Neural cell (in vitro differentiated cells): ENCODE data around the gene SH3BGRL2. TPM values are rescaled to one million over a fixed set of nuclear protein-coding genes. Genes with fewer than 3 reads are reported as not detected.

ENCODE experiments used
- H2AFZ ChIP-seq: fragments of 200-600, 300-800 bp; sonication (generic), shearing (Covaris generic); 2 replicates; pipeline ENCODE4 v1.6.0; 2014; ENCODE audit warnings: low read depth, mild to moderate bottlenecking, antibody characterized with exemption, low read length, moderate library complexity
- H3F3A ChIP-seq: fragments of 200-600 bp; shearing (Covaris generic); 2 replicates; pipeline ENCODE4 v1.6.1; 2016; ENCODE audit warnings: mild to moderate bottlenecking, moderate library complexity, mixed read lengths, antibody characterized with exemption, low read length; ENCODE audit not compliant: insufficient read depth, poor library complexity, severe bottlenecking
- H3K27ac ChIP-seq: fragments of 200-600, 300-800 bp; sonication (generic), shearing (Covaris generic); 2 replicates; pipeline ENCODE4 v1.5.1; 2014; ENCODE audit warnings: mild to moderate bottlenecking, low read length, moderate library complexity
- H3K27me3 ChIP-seq: fragments of 300-800, 200-600 bp; sonication (generic), shearing (Covaris generic); 2 replicates; pipeline ENCODE4 v1.6.0; 2014; ENCODE audit warnings: mild to moderate bottlenecking, low read depth, low read length, moderate library complexity; ENCODE audit not compliant: insufficient read depth
- H3K36me3 ChIP-seq: fragments of 300-800, 200-600 bp; sonication (generic), shearing (Covaris generic); 2 replicates; pipeline ENCODE4 v1.5.1; 2014; ENCODE audit warnings: mild to moderate bottlenecking, antibody characterized with exemption, low read length, moderate library complexity; ENCODE audit not compliant: insufficient read depth
- H3K4me2 ChIP-seq: fragments of 300-800, 200-600 bp; sonication (generic), shearing (Covaris generic); 2 replicates; pipeline ENCODE4 v1.6.0; 2014; ENCODE audit warnings: mild to moderate bottlenecking, low read length
- H3K4me3 ChIP-seq: fragments of 300-800, 200-600 bp; sonication (generic), shearing (Covaris generic); 2 replicates; pipeline ENCODE4 v1.5.1; 2014; ENCODE audit warnings: mild to moderate bottlenecking, low read length, moderate library complexity
- H3K79me2 ChIP-seq: fragments of 200-600 bp; shearing (Covaris generic); replicated peaks from 2 replicates; pipeline ENCODE4 v1.6.0; 2014; ENCODE audit warnings: mild to moderate bottlenecking, low read length, moderate library complexity; ENCODE audit not compliant: insufficient read depth
- H3K9ac ChIP-seq: fragments of 300-800, 200-600 bp; sonication (generic), shearing (Covaris generic); 2 replicates; pipeline ENCODE4 v1.6.1; 2016; ENCODE audit warnings: mild to moderate bottlenecking, low read length, mixed read lengths
- H3K9me2 ChIP-seq: fragments of 200-600 bp; shearing (Covaris generic); 2 replicates; pipeline ENCODE4 v1.6.1; 2016; ENCODE audit warnings: mild to moderate bottlenecking, low read length, mixed read lengths; ENCODE audit not compliant: insufficient read depth
- H3K9me3 ChIP-seq: fragments of 200-600, 300-800 bp; sonication (generic), shearing (Covaris generic); 2 replicates; pipeline ENCODE4 v1.6.1; 2016; ENCODE audit warnings: mild to moderate bottlenecking, mixed run types, low read length, moderate library complexity, mixed read lengths
- H4K20me1 ChIP-seq: fragments of 200-600 bp; shearing (Covaris generic); 2 replicates; pipeline ENCODE4 v1.6.1; 2016; ENCODE audit warnings: mild to moderate bottlenecking, mixed run types; ENCODE audit not compliant: insufficient read depth
- EP300 ChIP-seq: fragments of 450-650 bp; conservative IDR thresholded peaks from 2 replicates; pipeline ENCODE4 v1.6.1; 2014; ENCODE audit warnings: antibody characterized with exemption, mild to moderate bottlenecking, moderate library complexity; ENCODE audit not compliant: poor library complexity, severe bottlenecking
- EZH2 ChIP-seq: fragments of 200-600, 300-800 bp; shearing (Covaris generic), sonication (generic); IDR thresholded peaks from 2 replicates; pipeline ENCODE4 v1.6.1; 2014; ENCODE audit warnings: antibody characterized with exemption, low read length, borderline replicate concordance, mild to moderate bottlenecking; ENCODE audit not compliant: insufficient read depth, poor library complexity, severe bottlenecking
- MXI1 ChIP-seq: fragments of 450-650 bp; conservative IDR thresholded peaks from 2 replicates; pipeline ENCODE4 v1.6.1; 2014; ENCODE audit warnings: antibody characterized with exemption, mild to moderate bottlenecking; ENCODE audit not compliant: poor library complexity, severe bottlenecking
- POLR2AphosphoS5 ChIP-seq: IDR thresholded peaks from 2 replicates; pipeline ENCODE4 v1.6.1; 2012
- RAD21 ChIP-seq: fragments of 450-650 bp; conservative IDR thresholded peaks from 2 replicates; pipeline ENCODE4 v1.6.1; 2014; ENCODE audit warnings: antibody characterized with exemption, mild to moderate bottlenecking, moderate library complexity
- SMC3 ChIP-seq: fragments of 450-650 bp; conservative IDR thresholded peaks from 2 replicates; pipeline ENCODE4 v1.6.1; 2014; ENCODE audit warnings: antibody characterized with exemption, mild to moderate bottlenecking, moderate library complexity; ENCODE audit not compliant: poor library complexity
- TAF1 ChIP-seq: IDR thresholded peaks from 2 replicates; pipeline ENCODE4 v1.6.1; 2012; ENCODE audit warnings: low read depth
- polyA plus RNA-seq: library from polyadenylated mRNA; depleted of rRNA; stranded (reverse); fragments of >200 nt; gene quantifications from 2 replicates; pipeline ENCODE4 v1.2.3, GENCODE V29; 2014
- TF ChIP-seq, protein P1 (sequence below): IDR thresholded peaks from 2 replicates; pipeline ENCODE4 v1.6.1; 2012; ENCODE audit warnings: borderline replicate concordance
- TF ChIP-seq, protein P2 (sequence below): fragments of 450-650 bp; IDR thresholded peaks from 2 replicates; pipeline ENCODE4 v1.5.1; 2014; ENCODE audit warnings: antibody characterized with exemption, mild to moderate bottlenecking, moderate library complexity; ENCODE audit not compliant: poor library complexity, severe bottlenecking

SH3BGRL2 gene
- polyA plus RNA-seq, 1 donor from 2014 or later = 25.3 TPM

DNA sequence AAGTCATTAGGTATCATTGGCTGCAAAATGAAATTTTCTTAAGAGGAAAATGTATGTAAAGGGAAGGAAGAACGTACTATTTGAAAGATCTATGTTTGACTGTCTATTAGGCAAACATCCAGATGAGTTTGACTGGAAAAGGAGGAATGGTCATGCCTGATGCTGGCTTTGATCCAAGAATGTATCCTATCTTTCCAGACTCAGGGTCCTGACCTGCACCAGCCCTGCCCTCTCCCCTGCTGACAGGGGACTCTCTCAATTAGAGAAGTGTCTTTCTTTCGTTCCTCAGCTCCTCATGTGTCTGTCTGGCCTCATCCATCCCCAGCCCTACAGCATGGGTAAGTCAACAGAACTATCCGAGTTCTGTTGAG lies 21.9 kb upstream of the SH3BGRL2 start:
- no peaks in the 10 kb centered on the region for H3K79me2 ChIP-seq
- TF ChIP-seq, protein P1, sequence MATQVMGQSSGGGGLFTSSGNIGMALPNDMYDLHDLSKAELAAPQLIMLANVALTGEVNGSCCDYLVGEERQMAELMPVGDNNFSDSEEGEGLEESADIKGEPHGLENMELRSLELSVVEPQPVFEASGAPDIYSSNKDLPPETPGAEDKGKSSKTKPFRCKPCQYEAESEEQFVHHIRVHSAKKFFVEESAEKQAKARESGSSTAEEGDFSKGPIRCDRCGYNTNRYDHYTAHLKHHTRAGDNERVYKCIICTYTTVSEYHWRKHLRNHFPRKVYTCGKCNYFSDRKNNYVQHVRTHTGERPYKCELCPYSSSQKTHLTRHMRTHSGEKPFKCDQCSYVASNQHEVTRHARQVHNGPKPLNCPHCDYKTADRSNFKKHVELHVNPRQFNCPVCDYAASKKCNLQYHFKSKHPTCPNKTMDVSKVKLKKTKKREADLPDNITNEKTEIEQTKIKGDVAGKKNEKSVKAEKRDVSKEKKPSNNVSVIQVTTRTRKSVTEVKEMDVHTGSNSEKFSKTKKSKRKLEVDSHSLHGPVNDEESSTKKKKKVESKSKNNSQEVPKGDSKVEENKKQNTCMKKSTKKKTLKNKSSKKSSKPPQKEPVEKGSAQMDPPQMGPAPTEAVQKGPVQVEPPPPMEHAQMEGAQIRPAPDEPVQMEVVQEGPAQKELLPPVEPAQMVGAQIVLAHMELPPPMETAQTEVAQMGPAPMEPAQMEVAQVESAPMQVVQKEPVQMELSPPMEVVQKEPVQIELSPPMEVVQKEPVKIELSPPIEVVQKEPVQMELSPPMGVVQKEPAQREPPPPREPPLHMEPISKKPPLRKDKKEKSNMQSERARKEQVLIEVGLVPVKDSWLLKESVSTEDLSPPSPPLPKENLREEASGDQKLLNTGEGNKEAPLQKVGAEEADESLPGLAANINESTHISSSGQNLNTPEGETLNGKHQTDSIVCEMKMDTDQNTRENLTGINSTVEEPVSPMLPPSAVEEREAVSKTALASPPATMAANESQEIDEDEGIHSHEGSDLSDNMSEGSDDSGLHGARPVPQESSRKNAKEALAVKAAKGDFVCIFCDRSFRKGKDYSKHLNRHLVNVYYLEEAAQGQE = no peak
- TF ChIP-seq EP300 = no peak
- no peak for TF ChIP-seq SMC3
- no peak for TF ChIP-seq POLR2AphosphoS5
- TF ChIP-seq, protein P2, sequence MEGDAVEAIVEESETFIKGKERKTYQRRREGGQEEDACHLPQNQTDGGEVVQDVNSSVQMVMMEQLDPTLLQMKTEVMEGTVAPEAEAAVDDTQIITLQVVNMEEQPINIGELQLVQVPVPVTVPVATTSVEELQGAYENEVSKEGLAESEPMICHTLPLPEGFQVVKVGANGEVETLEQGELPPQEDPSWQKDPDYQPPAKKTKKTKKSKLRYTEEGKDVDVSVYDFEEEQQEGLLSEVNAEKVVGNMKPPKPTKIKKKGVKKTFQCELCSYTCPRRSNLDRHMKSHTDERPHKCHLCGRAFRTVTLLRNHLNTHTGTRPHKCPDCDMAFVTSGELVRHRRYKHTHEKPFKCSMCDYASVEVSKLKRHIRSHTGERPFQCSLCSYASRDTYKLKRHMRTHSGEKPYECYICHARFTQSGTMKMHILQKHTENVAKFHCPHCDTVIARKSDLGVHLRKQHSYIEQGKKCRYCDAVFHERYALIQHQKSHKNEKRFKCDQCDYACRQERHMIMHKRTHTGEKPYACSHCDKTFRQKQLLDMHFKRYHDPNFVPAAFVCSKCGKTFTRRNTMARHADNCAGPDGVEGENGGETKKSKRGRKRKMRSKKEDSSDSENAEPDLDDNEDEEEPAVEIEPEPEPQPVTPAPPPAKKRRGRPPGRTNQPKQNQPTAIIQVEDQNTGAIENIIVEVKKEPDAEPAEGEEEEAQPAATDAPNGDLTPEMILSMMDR = no peak
- no peak for TF ChIP-seq TAF1
- TF ChIP-seq RAD21 = no peak
- TF ChIP-seq MXI1 = no peak
- no peak overlapping the region for H3K4me3 ChIP-seq
- H3K9me3 ChIP-seq = no peaks in the 10 kb centered on the region
- H4K20me1 ChIP-seq = no peaks in the 10 kb centered on the region
- no peaks in the 10 kb centered on the region for H3F3A ChIP-seq
- H2AFZ ChIP-seq = no peak overlapping the region
- no peak overlapping the region for H3K27ac ChIP-seq
- no peak overlapping the region for H3K4me2 ChIP-seq
- no peaks in the 10 kb centered on the region for H3K27me3 ChIP-seq
- no peaks in the 10 kb centered on the region for H3K9me2 ChIP-seq
- H3K36me3 ChIP-seq = no peaks in the 10 kb centered on the region
- H3K9ac ChIP-seq = no peak overlapping the region

DNA sequence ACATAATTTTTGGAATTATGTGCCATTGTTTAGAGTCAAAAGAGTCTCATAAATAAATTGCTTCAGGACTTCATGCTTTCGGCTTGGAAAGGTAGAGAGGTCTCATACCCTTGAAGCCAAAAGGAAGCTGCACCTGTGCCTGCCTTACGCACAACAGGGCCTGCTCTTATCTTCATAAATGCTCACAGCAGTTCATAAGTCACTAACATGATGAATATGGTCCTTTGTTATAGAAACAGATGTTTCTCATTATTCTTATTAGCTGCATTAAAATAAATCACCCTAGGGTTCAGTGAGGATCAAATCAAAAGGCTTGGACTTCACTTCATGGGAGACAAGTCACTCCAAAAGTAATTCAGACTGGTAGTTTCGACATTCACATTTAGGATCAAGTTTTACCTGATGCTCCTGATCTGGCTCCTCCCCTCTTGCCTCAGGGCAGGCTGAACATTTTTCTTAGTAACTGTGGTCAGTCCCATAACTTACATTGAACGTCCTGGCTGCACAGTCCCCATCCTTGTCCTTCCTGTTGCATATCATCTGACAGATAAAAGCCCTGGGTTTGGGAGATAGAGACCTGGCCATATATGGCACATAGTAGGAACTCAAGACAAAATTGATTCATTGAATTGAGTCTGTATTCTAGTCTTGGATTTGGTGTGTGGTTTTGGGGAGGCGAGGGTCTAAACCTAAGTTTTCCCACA lies 20.7 kb upstream of the SH3BGRL2 start:
- Histone ChIP-seq H2AFZ (no peak overlapping the region), H3K27ac (no peak overlapping the region), H3K79me2 (no peaks in the 10 kb centered on the region), H3K4me2 (no peak overlapping the region), H3K36me3 (no peaks in the 10 kb centered on the region), H3K4me3 (no peak overlapping the region), H3K9ac (no peak overlapping the region), H3K9me3 (no peaks in the 10 kb centered on the region), H4K20me1 (no peaks in the 10 kb centered on the region), H3K27me3 (no peaks in the 10 kb centered on the region), H3F3A (no peaks in the 10 kb centered on the region), H3K9me2 (no peaks in the 10 kb centered on the region)
- no peak for TF ChIP-seq RAD21
- no peak for TF ChIP-seq SMC3
- no peak for TF ChIP-seq TAF1
- TF ChIP-seq EZH2 = no peak
- TF ChIP-seq, protein P2 = no peak
- TF ChIP-seq POLR2AphosphoS5 = no peak
- no peak for TF ChIP-seq EP300
- TF ChIP-seq MXI1 = no peak
- TF ChIP-seq, protein P1 = no peak
